HG02588 (cell line): ENCODE measurements around the gene TPX2.
"Not testable (repeated sequence)": the region's sequence is repeated elsewhere in the genome, so short reads cannot be mapped to it uniquely, and the experiment has no call there.

Source experiments
- ATAC-seq: cut with Tn5 transposase; IDR thresholded peaks from one replicate; pipeline ENCODE4 v1.9.1; 2021; ENCODE audit warnings: mild to moderate bottlenecking, moderate library complexity; ENCODE audit not compliant: unreplicated experiment

The TPX2 gene

DNA sequence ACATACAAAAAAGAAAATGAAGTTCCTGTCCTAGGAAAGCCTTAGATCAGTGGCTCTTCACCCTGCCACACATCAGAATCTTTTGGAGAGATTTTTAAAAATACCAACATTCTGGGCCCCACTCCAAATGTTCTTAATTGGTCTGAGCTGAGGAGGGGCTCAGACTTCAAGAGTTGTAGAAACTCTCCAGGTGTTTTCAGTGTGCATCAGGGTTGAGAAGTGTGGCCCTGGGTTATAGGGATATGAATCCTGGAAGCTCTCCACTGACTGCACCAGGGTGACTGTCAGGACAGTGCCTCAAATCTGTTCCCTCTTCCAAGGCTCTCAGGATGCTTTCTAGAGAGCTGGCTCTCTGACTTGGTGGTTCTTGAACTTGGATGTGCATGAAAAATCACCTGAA lies 74.5 kb downstream of the TPX2 start:
- ATAC-seq = no peak

DNA sequence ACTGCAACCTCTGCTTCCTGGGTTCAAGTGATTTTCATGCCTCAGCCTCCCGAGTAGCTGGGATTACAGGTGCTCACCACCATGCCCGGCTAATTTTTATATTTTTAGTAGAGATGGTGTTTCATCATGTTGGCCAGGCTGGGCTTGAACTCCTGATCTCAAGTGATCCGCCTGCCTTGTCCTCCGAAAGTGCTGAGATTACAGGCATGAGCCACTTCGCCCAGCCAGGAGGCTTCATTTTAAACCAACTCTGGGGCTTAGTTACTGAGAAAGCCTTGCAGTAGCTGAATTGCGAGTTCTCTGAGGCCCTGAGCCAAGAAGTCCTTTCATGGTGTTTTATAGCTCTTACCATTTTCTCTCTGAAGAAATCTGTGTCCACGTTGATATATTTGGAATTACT lies 75.1 kb downstream of the TPX2 start:
- not testable (repeated sequence) for ATAC-seq

DNA sequence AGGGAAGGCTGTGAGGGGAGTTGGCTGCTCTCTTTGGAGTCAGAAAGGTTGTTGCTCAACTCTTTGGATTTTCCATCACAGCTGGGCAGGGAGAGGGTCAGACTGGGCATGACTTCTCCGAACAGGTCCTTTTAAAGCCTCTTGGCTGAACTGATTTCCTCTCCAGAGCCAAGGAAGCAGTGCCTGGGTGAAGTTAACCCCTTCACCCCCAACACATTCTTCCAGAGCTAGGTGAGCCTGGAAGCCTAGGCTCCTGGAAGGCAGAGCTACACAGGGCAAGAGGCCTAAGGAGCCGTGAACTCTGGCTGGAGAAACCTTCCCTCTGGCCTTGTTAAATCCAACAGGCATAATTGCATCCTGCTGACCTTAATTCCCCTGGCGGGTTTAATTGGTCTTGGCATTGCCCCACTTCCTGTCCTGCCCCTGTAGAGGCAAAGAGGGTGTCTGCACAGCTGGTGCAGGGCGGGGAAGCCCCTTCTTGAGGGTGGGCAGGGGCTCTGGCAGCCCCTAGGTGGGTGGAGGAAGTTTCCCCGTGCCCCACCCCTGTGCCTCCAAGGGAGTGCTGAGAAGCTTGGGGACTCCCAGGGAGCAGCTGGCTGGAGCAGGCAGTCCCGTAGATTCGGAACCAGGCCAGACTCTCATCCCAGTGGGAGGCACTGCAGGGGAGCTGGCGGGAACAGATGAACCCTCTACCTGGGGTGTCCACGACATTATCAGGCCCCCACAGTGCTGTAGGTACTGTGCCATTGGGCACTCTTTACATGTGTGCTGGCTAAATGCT lies 76.5 kb downstream of the TPX2 start:
- ATAC-seq = no peak

DNA sequence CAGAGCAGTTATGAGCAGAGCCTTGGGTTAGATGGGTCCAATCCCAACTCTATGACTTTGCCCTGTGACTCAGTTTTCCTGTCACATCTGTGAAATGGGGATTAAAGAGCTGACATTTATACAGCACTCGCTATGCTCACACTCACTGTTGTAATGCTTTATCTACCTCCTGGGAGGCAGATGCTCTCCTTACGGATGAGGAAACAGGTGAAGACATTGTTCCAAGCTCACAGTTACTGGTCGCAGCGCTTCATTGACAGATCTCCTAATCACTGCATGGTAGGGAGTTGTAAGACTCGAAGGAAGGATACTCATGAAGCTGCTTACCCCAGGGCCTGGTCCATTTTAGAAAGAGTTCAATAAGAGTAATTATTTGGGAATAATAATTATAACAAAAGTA lies 77.1 kb downstream of the TPX2 start:
- ATAC-seq = no peak

DNA sequence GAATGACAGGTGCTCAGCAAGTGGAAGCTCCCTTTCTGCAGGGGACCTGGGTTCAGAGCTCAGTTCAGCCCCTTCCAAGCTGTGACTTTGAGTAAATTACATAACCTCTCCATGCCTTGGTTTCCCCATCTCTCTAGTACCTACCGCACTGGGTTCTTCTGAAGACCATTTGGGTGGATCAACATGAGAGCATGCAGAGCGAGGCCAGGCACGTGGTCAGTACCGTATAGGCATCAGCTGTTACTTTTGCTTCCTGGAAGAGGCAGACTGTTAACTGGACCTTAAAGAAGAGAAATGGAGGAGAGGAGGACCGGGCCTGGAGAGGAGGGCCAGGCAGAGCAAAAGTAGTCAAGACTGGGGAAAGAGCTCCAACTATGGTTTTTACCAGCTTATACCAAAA lies 78.4 kb downstream of the TPX2 start:
- no peak for ATAC-seq

DNA sequence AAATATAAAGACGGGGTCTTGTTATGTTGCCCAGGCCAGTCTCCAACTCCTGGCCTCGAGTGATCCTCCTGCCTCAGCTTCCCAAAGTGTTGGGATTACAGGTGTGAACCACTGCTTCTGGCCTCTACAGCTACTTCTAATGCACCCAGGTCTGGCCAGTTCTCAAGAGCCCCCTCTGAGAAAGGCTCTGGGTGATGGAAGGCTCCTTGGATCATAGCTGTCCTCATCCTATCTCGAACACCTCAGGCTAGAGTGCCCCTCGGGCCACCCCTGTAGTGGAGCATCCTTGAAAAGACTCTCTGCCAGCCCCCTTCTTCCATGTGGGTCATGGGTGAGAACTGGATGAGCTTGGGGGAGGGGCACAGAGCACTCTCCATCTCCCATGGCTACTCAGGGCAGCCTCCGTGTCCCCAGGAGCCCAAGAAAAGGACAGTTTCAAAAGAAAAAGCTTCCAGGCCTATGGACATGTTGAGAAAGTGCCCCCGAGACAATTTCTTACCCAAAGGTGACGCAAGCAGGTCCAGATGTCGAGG lies 79.4 kb downstream of the TPX2 start:
- no peak for ATAC-seq

DNA sequence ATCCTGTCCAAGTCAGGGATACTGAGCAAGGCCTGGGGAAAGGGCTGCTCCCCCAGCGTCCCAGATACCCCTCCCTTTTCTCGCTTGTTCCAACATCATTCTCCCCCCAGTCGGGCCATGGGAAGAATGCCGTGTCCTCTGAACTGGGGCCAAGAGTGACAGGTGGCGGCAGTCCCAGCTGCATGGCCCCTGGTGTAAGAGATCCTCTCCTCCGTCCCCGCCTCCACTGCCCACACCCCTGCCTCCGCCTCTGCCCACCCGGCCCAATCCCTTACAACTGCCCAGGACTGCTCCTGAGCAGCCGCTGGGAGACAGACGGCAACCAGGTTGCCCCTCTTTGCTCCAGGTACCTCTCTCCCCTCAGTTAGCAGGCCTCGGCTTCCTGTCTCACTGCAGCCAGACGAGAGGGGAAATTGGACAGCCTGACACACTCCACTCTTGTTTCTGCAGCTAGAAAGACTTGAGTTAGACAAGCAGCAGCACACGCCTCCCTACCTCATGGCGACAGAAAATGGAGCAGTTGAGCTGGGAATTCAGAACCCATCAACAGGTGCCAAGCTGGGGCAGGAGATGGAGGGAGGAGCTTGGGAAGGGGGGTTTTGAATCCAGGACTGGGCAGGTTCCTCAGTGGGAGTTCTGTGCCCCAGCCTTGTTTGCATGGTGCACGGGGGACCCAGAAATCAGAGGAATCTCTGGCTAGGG lies 80.1 kb downstream of the TPX2 start, which contains the start of gene MYLK2:
MYLK2 (plus strand) TSS at position 274 of the 702 bp plus-strand sequence; CDS start at position 499, 225 bp downstream.
- no peak for ATAC-seq

DNA sequence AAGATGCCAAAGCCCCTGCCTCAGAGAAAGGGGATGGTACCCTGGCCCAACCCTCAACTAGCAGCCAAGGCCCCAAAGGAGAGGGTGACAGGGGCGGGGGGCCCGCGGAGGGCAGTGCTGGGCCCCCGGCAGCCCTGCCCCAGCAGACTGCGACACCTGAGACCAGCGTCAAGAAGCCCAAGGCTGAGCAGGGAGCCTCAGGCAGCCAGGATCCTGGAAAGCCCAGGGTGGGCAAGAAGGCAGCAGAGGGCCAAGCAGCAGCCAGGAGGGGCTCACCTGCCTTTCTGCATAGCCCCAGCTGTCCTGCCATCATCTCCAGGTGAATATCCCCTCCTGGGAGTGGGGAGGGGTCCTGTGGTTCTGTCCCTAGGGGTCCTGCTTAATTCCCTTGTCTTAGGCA lies 81.1 kb downstream of the TPX2 start:
- ATAC-seq = no peak

DNA sequence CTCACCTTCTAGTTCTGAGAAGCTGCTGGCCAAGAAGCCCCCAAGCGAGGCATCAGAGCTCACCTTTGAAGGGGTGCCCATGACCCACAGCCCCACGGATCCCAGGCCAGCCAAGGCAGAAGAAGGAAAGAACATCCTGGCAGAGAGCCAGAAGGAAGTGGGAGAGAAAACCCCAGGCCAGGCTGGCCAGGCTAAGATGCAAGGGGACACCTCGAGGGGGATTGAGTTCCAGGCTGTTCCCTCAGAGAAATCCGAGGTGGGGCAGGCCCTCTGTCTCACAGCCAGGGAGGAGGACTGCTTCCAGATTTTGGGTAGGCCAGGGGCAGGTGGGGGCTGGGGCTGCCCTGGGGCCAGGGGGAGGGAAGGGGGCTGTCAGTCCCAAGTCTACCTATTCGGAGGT lies 82.3 kb downstream of the TPX2 start:
- ATAC-seq = no peak

DNA sequence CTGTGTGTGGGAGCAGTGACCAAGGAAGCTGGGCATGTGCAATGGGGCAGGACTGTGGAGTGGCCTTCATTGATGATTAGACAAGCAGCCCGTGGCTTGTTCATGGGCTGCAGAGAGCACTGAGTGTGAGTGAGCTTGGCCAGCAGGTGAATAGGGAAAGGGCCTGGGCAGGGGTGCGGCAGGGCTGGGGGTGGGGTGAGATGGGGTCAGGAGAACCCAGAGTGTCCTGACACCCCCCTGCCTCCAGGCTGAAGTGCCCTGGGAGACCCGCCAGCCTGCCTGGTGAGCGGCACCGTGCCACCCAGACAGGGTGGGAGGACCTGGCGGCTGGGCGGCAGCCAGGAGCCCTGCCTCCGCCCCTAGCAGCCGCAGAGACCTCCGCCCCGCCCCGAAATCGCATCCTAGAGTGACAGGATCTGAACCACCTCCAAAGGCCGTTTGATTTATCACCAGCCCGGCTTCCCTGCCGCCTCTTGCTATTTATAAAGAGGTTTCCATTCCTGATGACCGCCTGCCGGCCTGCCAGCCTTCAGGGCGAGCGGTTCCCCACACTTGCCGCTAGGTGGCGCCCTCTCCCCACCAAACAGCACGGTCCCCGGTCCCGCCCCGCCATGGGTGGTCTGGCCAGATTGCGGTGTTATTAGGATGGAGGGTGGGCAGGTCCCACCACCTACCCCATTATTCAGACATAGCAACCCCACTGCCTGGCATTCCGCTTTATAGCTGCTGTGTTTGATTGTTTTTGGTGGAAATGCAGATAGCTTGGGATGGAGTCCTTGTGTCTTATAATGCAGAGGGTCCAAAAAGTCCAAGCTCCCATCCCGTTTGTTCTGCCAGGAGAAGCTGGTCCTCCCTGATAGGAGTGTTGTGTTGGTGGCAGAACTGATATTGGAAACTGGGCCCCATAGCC lies 83.6 kb downstream of the TPX2 start:
- no peak for ATAC-seq

DNA sequence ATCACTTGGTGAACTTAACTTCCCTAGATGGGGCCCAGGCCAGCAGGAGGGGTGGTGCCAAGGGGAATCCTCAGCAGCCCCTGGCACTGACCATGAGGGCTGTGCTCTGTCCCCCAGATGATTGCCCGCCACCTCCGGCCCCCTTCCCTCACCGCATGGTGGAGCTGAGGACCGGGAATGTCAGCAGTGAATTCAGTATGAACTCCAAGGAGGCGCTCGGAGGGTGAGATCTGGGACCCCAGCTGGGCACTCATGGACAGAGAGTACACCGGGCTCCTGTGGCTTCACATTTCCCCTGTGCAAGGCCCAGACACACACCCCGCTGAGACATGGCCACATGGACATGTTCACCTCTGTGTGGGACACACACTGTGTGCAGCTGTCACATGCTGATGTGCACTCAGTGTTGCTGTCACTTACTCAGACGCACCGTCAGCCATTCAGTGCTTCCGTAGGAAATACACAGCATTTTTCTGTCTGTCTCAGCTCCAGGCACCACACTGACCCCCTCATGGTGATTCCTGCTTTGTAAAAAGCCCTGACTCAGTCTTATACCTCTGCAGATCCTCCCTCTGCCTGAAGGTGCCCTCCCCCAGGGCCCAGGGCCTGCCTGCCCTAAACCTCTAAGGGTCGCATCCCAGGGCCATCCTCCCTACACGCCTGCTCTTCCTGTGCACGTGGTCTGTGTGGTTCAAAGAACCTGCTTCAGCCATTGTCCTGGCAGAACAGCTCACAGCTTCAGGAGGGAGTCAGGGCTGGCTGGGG lies 84.5 kb downstream of the TPX2 start:
- ATAC-seq = no peak

DNA sequence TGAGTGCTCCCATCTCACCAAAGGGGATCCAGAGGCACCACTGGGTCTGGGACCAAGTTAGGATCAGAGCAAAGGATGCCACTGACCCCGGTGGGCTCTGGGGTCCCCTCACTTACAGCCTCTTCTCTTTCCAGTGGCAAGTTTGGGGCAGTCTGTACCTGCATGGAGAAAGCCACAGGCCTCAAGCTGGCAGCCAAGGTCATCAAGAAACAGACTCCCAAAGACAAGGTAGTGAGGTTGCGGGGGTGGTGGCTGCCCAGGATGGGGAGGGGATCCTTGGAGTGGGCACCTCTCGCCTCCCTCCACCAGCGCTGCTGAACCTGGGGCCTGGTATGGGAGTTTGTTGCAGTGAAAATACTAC lies 85.0 kb downstream of the TPX2 start:
- ATAC-seq = no peak

DNA sequence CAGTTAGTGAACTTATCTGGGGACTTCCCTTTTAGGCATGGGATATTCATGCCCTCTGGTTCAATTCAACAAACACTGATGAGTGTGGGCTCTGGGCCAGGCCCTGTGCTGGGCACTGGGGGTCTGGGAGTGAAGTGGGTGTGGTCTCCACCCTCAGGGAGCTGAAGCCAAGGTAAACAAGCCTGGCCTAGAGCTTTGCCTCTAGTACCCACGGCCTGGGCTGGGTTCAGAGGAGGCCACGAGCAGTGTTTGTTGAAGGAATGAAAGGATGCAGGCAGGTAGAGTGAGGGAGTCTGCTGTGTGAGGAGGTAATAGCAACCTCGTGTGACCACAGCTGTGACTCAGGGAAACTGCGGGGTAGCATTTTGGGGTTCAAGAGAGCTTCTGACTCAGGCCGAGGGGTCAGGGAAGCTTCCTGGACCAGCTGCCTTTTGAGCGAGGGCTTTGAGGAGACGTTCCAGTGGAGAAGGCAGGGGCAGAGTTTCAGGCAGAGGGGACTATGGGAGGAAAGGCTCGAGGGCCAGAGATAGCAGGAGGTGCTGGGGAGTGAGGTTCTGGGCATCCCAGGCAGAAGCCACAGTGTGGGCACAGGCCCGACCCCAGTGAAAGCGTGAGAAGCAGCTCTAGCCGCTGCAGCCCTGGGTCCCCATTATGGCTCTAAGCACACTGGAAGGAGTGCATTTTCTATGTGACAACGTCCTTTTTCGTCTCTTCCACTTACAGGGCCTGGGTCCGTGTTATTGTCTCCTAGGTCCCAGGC lies 85.6 kb downstream of the TPX2 start:
- no peak for ATAC-seq

DNA sequence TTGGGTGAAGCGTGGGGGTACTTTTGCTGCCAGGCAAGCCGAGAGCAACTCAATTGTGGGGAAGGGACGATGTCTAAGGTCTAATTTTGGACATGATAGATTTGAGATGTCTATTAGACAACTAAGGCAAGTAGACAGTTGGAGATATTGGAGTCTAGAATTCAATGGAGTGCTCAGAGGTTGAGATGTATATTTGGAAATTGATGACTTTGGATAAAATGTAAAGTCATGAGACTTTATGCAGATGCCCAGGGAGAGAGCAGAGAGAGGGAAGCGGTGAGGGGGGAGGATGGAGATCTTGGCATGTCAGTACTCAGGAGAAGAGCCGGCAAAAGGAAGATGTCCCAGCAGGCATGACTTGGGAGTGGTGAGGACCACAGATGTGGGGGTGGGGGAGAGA lies 87.0 kb downstream of the TPX2 start:
- ATAC-seq = no peak

DNA sequence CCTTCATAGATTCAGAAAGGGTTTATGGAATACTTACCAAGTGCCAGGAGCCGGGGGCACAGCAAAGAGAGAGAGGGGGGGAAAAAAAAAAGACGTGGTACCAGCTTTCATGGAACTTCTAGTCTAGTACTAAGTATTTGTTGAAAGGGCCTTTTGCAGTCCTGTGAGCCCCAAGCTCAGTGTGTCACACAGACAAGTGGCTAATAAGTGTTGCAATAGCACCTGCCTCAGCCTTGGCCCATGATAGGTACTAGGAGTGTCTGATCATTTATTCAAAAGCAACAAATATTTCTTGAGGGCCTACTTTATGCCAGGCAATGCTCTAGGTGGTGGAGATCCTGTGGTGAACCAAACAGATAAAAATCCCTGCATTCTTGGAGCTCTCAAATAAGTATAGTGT lies 88.0 kb downstream of the TPX2 start:
- no peak for ATAC-seq

DNA sequence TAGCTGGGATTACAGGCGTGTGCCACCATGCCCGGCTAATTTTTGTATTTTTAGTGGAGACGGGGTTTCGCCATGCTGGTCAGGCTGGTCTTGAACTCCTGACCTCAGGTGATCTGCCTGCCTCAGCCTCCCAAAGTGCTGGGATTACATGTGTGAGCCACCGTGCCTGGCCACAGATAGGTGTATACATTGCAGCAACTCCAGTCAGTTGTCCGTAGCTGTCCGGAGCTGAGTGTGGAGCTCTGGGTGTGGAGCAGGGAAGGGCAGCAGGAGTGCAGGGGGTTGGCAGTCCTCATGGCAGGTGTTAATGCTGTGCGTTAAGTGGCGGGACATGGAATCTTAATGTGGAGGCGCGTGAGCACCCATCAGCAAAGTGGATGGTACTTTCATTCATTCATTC lies 88.9 kb downstream of the TPX2 start:
- ATAC-seq = not testable (repeated sequence)

DNA sequence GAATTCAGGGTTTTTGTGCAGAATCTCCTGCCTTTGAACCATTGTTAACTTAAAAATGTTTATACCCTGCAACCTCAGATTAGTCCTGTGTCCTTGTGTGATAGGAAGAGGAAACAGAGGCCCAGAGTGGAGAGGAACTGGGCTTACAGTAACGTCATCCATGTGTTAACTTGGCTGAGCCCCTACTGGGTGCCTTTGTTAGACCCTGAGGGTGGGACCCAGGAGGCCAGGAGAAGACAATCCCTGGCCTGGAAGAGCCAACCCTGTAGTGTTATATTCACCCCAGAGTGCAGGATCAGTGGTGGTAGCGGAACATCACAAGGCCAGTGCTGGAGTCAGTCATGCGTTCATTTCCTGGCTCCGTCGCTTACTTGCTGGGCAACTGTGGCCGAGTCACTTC lies 90.6 kb downstream of the TPX2 start:
- no peak for ATAC-seq

DNA sequence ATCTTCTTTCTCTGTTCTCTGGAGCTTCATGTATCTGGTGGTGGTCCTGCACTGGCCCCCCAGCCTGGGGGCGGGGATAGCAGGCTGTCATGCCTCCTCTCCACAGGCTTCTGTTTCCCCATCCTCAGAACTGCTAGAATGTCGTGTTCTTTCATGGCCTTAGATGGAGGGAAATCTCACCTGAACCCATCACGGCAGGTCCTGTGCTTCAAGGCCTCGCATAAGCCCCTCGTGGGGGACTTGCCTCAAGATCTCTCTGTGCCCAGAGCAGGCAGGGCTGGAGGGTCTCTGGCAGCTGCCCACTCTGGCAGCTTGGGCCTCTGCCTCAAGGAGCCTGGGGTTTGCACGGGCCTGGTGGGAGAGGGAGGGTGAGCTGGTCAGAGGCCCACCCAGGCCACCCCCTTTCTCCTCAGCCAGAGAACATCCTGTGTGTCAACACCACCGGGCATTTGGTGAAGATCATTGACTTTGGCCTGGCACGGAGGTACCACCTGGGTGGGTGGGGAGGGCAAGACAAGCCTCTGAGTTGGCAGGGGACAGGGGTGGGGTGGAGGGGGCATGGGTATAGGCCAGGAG lies 91.4 kb downstream of the TPX2 start:
- no peak for ATAC-seq

DNA sequence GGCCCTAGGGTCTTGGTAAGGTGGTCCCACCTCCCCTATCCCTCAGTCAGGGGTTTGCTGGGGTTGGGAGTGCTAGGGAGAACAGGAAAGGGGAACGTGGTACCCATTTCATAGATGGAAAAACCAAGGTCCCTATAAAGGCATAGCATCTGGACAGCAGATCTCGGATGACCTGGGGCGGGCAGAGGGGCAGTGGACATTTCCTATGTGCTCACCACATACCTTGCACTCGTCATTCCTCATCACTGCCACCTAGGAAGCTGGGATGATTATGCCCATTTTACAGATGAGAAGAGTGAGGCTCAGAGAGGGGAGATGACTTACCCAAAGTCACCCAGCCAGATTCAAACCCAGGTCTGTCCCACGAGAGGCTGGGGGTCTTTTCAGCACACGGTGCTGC lies 92.1 kb downstream of the TPX2 start:
- ATAC-seq = no peak
